HG02642 (cell line): ENCODE results near the gene PCSK6.

Experiments used
- ATAC-seq: cut with Tn5 transposase; IDR thresholded peaks from one replicate; pipeline ENCODE4 v1.9.1; 2021; ENCODE audit warnings: mild to moderate bottlenecking; ENCODE audit not compliant: unreplicated experiment, poor library complexity

The PCSK6 gene

DNA sequence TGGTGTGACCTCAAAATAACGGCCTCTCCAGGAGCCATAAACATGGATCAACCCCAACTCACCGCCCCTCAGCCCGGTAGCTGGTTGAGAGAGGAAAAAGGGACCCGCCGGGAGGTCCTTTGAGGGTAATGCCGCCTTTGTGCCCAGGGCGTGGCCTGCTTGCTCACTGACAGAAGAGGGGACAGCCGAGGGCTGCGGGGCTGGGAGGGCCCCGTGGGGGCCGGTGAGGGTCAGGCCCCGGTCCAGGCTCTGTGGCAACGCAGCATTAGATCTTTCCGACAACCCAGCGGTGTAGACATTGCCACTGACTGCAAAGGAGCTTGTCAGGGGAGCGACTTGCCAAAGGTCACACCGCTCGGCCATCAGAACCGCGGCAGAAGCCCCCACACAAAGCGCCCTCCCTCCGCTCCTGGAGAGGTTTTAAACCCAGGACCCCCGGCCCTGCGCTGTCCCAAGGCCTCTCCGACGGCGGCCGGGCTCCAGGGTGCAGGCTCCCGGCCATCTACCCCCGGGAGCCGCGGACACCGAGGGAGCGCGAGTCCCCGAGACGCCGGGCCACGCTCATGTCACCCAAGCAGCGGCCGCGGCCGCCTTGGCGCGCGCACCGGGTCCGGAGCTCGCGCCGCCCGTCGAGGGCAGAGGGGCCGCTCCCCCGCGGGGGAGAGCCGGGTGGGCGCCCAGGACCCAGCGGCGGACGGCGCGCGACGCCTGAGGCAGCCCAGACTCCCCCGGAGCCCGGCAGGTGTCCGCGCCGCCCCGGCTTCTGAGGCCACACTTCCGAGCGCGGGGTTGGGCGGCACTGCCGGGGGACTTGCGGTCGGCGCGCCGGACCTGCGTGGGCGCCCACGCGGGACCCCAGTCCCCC lies 975 bp downstream of the PCSK6 start:
- no peak for ATAC-seq

DNA sequence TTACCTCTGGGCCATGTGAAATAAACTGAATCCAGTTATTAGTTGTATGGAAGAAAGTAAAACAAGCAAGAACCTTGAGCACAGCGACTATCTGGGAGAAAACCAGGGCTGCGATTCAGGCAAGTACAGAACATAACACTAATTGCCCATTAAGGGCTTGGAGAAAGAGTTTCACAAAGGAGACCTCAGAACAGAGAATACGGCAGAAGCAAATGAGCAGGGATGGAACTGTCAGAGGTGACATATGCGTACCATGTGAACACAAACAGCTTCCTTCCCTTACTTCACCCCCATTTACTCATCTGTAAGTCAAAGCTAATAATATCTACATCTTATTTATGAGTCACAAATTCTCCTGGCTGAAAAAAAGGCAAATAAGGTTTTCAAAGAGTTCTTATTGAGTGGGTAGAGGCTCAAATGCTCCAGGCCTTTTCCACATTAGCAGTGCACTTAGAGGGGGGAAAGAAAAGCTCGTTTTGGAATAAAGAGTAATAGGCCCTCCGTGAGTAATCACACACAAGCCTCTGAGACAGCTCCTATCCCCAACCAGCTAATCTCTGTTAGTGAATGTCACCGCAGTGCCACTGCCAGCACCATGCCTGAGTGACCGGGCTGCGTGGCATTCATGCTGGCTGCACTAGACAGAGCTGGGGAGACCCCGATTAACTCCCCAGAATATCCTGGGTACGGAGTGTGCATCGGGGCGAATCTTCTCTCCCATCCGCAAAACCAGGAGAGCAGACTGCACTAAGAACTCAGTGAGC lies 2.6 kb downstream of the PCSK6 start:
- ATAC-seq = no peak

GRCh38 chr15:101483462-101483861 lies 6.0 kb downstream of the PCSK6 start:
- ATAC-seq = no peak

DNA sequence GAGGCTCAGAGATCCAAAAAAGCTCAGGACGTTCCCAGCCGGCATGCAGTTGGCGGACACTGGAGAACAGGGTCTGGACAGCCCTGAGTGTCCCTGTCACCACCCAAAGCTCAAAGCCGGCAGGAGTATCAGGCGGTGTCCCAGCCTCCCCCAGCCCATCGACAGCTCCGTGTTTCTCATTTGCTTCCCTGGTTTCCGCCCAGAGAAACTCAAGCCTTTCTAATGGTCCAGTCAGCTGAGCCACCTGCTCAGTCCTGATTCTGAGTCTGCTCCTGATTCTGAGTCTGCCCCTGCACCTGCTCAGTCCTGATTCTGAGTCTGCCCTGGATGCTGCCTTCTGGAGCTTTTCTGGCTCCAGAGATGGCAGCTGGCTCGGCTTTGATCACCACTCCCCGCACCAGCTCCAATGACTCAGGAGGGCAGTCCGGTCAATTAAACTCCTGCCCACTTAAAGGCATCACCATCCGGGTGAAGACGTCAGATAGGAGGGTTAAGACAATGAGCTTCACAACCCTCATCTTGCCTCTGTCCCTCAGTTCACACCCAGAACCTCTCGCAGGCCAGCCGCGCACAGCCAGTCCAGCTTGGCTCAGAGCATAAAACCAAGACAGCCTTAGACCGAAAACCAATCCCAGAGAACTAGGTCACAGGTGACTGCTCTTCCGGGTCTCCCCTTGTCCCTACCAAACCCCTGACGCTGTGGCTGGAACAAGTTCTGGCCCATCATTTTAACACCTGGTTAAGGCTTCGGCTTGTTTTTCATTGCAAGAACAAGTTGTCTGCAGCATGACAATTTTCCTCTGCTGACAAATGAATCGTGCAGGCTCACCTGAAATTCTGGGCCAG lies 6.8 kb downstream of the PCSK6 start:
- ATAC-seq = no peak

GRCh38 chr15:101481917-101482525 lies 7.5 kb downstream of the PCSK6 start:
- ATAC-seq = no peak

DNA sequence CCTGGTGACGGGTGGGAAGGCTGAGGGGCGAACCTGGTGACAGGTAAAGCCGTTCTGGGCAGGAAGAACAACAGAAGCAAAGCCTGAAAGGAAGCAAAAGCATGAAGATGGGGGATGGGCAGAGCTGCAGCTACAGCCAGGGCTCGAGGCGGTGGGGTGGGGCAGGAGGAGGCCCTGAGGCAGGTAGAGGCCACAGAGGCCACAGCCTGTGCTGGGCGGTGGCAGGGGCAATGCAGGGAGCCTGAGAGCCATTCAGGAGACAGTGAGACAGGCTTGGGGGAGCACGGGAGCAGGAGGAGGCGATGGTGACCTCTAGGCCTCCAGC lies 8.2 kb downstream of the PCSK6 start:
- no peak for ATAC-seq

GRCh38 chr15:101480613-101481380 lies 8.7 kb downstream of the PCSK6 start:
- no peak for ATAC-seq

GRCh38 chr15:101479851-101480612 lies 9.5 kb downstream of the PCSK6 start:
- ATAC-seq = no peak

- ATAC-seq = no peak
Measured at GRCh38 chr15:101479342-101479845, 10.1 kb downstream of the PCSK6 start.

GRCh38 chr15:101478701-101479341 lies 10.7 kb downstream of the PCSK6 start:
- ATAC-seq = no peak

GRCh38 chr15:101477851-101478362 lies 11.6 kb downstream of the PCSK6 start:
- ATAC-seq = no peak

DNA sequence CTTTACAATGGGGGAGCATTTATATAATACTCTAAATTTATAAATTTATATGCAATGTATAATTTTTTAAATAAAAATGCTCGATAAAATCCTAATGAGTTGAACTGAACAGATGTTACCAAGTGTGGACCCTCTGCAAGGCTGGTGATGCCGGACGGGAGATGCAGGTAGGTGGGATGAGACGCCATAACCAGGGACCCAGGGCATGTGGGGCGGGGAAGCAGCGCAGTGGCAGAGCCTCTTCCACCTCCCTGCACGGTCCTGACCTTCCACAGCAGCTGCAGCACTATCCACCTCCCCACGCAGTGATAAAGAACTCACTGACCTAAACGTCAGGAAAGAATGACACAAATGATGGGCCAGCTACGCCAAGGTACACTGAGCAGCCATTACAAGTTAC lies 12.8 kb downstream of the PCSK6 start:
- no peak for ATAC-seq

GRCh38 chr15:101474983-101475382 lies 14.5 kb downstream of the PCSK6 start:
- ATAC-seq = no peak

DNA sequence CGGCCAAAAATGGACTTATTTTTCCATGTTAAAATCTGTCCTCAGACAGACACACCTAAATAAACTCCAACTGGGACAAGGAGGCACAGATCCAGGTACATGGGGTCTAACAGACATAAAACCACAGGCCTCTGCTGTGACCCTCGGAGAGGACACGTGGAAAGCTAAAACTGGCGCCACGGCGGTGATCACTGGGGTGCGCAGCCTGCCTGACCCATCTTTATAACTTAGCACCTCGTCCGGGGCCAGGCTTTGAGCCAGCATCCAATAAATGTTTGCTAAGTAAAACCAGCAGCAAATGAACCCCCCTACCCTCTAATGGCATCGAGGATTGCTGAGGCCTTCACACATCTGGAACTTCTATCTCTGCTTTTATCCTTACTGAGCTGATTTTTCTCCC lies 15.3 kb downstream of the PCSK6 start:
- no peak for ATAC-seq

DNA sequence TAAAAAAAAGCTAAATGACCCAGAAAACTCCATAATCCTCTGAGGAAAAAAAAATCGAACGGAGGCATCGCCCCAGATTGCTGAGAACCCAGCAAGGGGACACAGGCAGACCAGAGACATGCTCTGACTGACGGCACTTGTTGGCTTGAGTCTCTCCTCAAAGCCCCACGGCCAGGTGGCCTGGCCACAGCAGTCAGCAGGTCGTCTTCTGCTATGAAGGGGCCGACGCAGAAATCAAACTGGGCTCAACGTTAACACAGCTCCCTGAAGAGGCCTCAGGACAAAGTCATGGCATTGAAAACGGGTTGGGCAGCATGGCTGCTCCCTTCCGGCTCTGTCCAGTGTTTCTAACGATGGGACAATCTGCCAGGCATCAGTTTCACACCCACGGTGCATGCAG lies 17.5 kb downstream of the PCSK6 start:
- ATAC-seq = no peak

DNA sequence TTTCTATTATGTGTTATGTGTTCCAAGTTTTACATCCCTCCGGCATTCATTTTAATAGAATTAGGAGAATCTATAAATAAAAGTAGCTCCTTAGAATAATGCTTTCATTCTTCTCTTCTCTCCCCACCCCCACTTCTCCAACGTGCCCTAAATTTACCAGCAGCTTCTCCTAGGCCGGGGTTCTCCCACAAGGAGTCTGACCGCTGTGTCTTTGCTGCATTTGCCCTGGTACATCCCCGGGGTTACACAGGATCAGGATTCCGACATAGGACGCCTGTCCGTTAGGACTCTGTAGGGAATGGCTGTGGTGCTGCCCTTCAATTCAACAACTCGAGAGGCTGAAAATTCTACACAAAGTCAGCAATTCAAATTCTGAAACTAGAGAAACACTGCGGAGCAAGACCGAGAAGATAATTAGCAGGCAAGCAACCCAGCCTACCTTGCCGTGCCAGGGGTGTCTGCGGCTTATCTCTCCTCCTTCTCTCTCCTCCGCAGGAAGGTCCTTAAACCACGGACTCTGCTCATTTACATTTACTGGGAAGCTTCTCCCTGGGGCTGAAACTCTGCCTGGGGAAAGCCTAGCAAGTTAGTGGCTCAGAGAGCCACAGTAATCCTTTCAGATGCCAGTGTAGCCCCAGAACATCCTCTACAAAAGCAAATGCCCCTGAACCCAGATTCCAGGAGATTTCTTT lies 18.8 kb downstream of the PCSK6 start:
- no peak for ATAC-seq

GRCh38 chr15:101469520-101470288 lies 19.8 kb downstream of the PCSK6 start:
- ATAC-seq = no peak
